ENCODE results near the gene TMEM101.

DNA sequence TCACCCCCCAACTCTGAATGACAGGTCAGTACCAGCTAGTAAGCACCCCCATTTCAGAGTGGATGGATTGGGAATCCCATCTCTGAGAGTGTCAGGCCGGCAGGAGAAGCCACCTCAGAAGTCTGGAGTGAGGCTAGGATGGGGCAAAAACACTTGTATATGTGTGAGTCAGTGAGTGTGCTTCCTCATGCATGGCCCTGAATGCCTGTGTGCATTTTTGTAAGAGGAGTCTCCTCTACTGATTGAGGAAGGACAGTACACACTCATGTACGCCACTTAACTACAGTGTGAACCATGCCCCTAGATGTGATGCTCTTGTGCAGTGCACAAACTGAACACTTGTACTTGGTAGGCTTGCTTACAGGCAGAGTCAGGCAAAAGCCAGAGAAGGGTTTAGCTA is 32.6 kb downstream of the TMEM101 start:
- TF ChIP-seq, protein P1, sequence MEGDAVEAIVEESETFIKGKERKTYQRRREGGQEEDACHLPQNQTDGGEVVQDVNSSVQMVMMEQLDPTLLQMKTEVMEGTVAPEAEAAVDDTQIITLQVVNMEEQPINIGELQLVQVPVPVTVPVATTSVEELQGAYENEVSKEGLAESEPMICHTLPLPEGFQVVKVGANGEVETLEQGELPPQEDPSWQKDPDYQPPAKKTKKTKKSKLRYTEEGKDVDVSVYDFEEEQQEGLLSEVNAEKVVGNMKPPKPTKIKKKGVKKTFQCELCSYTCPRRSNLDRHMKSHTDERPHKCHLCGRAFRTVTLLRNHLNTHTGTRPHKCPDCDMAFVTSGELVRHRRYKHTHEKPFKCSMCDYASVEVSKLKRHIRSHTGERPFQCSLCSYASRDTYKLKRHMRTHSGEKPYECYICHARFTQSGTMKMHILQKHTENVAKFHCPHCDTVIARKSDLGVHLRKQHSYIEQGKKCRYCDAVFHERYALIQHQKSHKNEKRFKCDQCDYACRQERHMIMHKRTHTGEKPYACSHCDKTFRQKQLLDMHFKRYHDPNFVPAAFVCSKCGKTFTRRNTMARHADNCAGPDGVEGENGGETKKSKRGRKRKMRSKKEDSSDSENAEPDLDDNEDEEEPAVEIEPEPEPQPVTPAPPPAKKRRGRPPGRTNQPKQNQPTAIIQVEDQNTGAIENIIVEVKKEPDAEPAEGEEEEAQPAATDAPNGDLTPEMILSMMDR (IDR thresholded peaks at IDR 0.05) = no peak
- TF ChIP-seq POLR2A (IDR thresholded peaks at IDR 0.05) = no peak
